Measurements from ENCODE around the gene CWC27.

DNA sequence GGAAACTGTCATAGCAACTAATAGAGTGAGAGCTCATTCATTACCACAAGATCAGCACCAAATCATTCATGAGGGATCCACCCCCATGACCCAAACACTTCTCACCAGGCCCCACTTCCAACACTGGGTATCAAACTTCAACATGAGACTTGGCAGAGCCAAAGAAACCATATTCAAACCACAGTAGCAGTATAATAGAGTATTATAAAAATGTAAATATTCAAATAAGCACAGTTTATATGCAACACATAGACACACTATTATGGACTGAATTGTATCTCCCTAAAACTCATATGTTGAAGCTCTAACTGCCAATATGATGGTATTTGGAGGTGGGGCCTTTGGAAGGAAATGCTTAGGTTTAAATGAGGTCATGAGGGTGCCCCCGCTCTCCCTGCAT is 240.5 kb downstream of the CWC27 start:
- TF ChIP-seq TP53 (CRISPR knock-in tag; IDR thresholded peaks at IDR 0.05), result no peak
- TF ChIP-seq, protein P1, sequence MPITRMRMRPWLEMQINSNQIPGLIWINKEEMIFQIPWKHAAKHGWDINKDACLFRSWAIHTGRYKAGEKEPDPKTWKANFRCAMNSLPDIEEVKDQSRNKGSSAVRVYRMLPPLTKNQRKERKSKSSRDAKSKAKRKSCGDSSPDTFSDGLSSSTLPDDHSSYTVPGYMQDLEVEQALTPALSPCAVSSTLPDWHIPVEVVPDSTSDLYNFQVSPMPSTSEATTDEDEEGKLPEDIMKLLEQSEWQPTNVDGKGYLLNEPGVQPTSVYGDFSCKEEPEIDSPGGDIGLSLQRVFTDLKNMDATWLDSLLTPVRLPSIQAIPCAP (CRISPR knock-in tag; IDR thresholded peaks at IDR 0.05), result no peak
- TF ChIP-seq CREM (CRISPR knock-in tag; IDR thresholded peaks at IDR 0.05), result no peak
- TF ChIP-seq, protein P2, sequence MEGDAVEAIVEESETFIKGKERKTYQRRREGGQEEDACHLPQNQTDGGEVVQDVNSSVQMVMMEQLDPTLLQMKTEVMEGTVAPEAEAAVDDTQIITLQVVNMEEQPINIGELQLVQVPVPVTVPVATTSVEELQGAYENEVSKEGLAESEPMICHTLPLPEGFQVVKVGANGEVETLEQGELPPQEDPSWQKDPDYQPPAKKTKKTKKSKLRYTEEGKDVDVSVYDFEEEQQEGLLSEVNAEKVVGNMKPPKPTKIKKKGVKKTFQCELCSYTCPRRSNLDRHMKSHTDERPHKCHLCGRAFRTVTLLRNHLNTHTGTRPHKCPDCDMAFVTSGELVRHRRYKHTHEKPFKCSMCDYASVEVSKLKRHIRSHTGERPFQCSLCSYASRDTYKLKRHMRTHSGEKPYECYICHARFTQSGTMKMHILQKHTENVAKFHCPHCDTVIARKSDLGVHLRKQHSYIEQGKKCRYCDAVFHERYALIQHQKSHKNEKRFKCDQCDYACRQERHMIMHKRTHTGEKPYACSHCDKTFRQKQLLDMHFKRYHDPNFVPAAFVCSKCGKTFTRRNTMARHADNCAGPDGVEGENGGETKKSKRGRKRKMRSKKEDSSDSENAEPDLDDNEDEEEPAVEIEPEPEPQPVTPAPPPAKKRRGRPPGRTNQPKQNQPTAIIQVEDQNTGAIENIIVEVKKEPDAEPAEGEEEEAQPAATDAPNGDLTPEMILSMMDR (IDR thresholded peaks at IDR 0.05), result no peak
- TF ChIP-seq, protein P3, sequence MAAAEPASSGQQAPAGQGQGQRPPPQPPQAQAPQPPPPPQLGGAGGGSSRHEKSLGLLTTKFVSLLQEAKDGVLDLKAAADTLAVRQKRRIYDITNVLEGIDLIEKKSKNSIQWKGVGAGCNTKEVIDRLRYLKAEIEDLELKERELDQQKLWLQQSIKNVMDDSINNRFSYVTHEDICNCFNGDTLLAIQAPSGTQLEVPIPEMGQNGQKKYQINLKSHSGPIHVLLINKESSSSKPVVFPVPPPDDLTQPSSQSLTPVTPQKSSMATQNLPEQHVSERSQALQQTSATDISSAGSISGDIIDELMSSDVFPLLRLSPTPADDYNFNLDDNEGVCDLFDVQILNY (CRISPR knock-in tag; IDR thresholded peaks at IDR 0.05), result no peak
- no peak for TF ChIP-seq NFYB (CRISPR knock-in tag; conservative IDR thresholded peaks at IDR 0.05; ENCODE audit: low read depth)
- no peak for TF ChIP-seq NFE2L1 (CRISPR knock-in tag; IDR thresholded peaks at IDR 0.05)
- TF ChIP-seq OVOL2 (CRISPR knock-in tag; IDR thresholded peaks at IDR 0.05; ENCODE audit: borderline replicate concordance), result no peak

Measured in WTC11 (cell line).